ENCODE data around the gene HOXD8.

Gene HOXD8

DNA sequence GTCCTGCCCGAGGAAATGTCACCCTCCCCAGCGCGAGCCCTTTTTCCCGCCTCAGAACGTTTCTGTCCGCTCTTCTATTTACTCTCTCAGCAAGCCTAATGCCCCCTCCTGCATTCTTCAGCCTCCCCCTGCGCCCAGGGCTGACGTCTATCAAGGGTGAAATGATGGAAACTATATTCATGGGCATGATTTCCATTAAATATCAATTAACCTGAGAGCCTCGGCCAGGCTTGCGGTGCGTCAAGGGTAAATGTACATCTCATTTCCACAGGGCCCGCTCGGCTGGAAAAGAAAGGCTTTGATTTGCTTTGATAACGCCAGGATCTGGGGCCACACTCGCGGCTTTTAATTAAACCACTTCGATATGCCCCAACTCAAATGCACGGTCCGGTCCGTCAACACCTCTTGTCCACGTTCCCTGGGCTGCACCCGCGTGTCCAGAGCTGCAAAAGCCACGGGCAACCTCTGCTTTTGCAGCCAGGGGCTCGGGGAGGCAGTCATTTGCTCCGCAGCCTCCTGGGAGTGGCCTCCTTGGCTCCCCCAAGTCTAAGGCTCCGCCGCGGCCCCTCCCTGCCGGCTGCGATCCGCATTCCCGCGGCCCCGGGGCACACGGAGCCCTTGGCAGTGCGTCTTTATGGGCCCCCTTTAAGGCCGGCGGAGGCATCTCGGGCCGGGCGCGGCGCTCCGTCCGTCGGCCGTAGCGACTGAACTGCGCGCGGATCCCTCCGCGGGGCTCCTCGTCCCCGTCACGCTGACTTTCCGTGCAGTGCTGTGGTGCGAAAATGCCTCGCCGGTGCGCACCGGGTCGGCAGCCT lies at the start of gene HOXD8:
TSS of gene HOXD8 (plus strand) at position 724 of the 815 bp plus-strand sequence. CDS start 662 bp downstream, outside the sequence.
- DNase-seq: peak; percentile 45

DNA sequence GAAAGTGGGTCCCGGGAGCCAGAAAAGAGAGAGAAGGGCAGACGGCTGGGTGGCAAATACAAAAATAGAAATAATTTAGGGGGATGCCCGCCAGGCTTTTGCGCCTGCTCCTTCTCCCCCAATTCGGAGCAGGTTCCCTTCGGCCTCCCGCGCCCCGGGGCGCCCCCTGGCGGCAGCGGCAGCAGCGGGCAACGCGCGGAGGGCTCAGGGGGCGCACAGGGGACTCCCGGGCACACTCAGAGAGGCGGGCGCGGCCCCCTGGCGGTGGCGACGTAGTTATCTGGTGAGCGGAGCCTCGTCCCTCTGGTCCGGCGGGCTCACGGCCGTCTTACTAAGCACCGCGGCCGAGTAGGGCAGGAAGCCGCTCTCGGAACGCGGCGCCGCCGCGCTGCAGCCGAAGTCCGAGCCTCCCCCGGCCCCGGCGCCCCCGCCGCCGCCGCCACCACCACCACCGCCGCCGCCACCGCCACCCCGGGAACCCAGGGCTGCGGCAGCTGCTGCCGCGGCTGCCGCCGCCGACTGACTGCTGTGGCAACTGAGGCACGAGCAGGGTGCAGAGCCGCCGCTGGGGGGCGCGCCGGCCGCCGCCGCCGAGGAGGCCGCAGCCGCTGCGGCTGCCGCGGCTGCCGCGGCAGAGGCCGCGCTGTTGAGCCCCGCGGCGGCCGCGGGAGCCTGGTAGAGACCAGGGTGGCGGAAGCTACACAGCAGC lies 49.5 kb upstream of the HOXD8 start:
- DNase-seq: peak; percentile 55

DNA sequence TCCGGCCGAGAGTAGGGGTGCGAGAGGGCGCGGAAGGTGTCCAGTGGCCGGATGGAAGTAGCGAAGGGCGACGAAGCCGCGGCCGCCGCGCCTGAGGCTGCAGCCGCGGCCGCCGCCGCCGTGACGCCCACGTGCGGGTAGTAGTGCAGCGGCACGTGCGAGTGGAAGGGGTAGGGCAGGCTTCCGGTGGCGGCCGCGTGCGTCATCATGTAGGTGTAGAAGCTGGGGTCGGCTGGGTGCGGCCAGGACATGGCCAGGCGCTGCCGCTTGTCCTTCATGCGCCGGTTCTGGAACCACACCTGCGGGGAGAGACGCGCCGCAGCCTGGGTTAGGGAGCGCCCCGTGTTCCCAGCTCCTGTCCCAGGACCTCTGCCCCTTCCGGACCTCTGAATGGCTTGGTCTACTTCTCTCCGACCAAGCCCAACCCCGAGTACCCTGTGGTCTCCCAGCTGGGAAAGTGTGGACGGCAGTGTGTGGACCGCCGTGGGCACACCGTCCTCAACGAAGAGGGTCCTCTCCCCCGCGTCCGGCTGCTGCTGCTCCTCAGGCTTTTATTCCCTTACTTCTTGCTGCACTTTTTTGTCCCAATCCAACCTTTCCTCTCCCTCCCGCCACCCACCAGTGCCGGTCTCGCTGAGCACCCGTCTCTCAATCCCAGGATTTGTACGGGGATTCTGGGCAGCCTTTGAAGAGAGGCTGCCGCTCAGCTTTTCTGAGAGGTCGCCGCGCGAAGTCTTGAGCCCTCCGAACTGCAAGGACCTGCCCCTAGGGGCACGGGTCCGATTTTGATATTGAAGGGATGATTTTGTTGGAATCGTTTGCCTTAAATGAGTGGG lies 48.7 kb upstream of the HOXD8 start:
- DNase-seq: no peak

DNA sequence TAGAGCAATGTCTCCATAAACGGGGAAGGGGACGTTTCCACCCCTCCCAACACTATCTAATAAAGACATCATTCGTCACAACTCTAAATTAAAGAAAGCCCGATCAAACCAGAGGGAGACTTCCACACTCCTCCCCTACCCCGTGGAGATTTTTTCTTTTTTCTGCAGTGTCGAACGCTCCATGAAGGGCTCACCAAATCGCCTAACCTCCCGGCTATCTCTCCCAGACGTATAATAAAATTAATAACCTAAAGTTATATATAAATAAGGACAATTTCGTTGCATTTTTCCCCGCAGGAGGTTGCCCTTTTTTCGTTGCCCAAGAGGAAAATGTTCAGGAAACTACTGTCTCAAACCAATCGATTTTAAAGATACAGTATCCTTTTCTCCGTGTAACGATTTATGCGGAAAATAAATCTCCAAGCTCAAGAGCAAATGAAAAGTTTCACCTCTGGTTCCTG lies 48.1 kb upstream of the HOXD8 start:
- no peak for DNase-seq

DNA sequence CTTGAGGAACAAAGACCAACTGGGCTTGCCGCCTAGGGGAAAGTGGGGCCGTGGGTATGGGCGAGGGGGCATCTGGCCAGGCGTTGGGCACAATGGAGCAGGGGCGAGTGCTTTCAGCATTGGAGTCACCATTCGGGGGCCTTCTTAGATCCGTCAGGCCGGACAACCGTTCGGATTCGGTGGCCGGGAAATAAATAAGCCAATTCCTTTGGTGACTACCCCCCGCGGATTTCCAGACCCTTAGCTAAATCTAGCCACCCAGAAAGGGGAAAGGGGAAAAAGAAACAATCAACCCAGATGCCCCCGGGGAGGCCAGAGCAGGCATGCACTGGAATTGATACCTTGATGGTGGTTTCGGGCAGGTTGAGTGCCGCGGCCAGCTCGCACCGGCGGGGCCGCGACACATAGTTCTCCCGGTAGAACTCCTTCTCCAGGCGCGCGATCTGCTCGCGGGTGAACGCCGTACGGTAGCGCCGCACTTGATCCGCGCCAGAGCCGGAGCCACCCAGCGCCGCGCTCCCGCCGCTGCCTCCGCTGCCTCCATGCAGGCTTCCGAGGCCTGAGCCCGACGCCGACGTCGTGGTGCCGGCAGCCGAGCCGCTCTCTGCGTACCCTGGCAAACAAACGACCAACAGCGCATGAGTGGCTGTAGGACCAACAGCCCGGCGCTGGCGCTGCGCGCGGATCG lies 47.5 kb upstream of the HOXD8 start:
- DNase-seq: no peak

DNA sequence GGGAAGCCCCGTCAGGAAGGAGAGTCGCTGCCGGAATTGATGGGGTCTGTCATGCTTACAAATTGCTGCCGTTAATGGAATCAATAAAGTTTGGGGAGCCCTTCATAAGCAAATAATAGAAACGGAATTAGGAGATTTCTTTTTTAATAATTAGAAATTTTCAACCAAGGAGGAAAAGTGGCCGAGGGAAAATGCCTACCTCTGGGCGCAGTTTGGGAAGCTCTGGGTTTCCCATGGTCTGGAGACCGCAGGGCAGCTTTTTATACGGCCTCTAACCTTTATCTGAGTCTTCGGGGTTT lies 47.0 kb upstream of the HOXD8 start:
- no peak for DNase-seq

DNA sequence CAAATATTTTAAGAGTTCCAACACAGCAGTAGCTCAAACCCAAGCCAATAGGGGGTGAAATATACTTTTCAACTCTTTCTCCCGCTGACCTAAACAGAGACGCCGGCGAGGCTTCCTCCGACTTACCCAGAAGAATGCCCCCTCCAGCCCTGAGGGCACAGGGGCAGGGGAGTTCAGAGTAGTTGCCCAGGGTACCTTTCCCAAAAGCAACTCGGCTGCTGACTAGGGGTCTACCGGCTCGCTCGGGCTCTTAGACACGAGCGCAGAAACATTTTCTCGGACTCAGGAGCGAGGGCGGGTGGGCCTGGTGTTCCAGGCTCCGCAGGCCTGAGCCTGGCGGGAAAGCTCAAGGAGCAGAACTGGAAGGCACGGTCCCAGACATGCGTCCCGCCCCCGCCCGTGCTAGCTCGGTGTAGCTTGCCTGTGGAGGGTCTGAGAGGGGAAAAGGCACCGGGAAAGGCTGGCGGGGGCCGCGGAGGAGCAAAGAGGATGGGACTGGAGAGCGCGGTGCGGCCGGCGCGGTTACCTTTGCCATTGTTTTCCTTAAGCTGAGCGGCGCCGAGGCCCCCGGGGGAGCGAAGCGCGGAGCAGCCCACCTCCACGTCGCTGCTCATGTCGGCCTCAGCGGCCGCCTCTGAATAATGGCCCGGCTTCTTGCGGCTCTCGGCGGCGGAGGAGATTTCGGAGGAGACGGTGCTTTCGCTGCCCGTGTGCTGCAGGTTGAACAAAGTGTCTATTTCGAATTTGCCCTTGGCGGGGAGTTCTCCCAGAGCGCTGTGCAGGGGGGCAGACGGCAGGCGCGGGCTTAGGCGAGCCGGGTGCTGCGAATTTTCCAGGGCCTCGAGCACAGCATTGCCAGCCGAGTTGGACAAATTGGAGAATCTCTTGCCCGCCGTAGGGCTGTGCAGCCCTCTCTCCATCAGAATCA lies 46.4 kb upstream of the HOXD8 start:
- no peak for DNase-seq

DNA sequence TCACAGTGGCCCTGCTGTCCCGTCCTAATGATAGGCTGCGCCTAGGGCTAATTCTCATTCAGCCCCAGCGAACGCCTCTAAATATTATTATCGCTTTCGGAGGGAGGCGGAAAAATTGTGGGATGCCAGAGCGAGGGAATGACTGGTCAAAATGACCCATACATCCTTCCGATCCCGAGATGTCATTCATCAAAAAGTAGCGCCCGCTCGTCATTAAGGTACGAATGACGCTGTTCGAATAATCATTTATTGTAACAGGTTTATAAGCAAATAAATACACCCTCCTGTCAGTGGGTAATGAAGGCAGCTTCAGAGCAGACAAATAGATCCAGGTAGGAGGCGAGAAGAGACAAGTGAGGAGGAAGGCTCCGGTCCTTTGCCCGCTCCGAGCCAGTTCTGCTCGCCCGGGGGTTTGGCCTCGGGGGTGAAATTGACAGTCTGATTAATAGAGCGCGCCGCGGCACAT lies 45.7 kb upstream of the HOXD8 start, which contains the start of gene EVX2:
TSS of gene EVX2 (minus strand) at position 167 of the 466 bp plus-strand sequence. CDS start 186 bp downstream, outside the sequence.
- DNase-seq: no peak

DNA sequence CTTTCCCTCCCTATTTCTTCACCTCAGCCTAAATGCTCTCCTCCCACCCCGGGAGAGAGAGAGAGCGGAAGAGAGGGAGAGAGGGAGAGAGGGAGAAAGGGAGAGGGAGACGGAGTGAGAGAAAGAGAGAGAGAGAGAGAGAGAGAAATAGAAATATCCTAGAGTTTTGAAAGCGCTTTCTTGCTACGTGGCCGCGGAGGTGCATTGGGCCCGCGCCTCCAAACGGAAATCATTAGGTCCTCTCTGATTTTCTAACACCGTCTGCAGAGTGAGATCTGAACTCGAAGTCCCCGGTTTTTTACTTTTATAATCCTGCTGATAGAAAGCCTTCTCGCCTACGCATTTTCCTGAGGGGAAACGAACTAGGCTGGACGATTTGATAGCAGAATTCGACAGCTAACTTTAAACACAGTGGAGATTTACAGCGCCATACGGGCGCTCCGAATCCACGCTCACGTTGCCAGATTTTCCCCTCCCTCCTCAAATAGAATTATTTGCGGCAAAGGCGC lies 44.8 kb upstream of the HOXD8 start:
- DNase-seq: no peak

DNA sequence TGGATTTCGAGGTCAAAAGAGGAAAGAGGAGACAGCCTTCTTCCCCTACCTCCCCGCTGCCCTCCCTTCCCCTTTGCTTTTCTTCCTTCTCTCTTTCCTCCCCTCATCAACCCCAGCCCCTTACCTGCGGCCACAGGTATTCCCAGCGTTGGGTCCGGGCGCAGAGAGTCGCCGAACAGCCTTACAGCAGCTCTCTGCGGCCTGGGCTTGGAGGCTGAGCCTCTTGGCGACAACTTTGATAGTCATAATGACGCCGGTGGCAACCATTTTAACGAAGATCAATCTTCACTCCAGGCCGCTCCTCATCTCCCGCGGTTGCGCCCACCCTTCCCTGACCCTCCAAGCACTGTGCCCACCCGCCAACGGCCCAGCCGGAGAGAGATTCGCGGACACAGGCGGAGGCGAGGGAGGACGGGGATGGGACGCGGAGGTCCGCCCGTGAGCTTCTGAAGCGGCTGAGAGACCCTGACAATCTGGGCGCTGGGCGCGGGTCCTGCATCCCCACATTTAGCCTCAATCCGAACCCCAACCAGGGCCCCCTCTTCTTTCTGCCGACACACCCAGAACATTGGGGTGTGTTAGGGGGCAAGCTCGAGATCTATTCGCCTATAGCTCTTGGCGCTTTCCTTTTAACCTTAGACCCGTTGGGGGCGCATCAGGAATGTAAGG lies 44.3 kb upstream of the HOXD8 start:
- no peak for DNase-seq

DNA sequence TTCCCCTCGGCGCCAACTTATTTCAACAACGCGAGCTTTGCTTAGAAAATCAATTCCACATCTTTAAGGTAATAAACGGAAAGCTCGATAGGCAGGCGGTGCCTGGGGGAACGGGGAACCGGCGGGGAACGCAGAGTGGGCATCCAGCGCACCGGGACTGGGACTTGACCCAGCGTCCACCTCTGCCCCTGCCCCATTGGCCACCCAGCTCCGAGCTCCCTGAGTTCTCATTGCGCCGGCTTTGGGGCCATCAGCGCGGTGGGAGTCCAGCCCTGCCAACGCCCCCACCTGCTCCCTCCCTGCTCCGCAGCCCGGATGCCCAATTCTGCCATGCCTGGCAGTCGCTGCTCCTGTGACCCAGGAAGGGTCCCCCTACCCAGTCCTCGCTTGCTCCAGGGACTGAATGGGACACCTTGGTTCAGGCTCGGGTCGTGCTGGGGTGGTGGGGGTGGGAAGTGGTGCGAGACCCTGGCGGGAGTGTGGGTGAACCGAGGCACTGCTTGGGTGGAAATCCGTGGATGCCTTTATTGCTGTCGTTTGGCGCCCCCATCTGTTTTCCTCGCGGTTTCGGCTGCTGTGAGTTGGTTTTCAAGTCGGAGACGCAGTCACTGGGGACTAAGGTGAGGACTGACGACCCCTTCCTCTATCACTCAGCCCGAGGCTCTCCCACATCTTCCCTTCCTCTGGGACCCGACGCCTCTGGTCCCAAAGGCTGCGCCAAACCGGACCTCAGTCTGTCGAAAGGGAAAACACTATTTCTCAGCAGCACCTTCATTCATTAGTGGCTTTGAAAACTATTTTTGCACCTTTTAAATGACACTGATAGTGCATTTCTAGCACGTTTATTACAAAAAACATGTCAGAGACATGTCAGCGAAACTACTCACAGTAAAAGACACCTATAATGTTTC lies 43.4 kb upstream of the HOXD8 start:
- DNase-seq: no peak

DNA sequence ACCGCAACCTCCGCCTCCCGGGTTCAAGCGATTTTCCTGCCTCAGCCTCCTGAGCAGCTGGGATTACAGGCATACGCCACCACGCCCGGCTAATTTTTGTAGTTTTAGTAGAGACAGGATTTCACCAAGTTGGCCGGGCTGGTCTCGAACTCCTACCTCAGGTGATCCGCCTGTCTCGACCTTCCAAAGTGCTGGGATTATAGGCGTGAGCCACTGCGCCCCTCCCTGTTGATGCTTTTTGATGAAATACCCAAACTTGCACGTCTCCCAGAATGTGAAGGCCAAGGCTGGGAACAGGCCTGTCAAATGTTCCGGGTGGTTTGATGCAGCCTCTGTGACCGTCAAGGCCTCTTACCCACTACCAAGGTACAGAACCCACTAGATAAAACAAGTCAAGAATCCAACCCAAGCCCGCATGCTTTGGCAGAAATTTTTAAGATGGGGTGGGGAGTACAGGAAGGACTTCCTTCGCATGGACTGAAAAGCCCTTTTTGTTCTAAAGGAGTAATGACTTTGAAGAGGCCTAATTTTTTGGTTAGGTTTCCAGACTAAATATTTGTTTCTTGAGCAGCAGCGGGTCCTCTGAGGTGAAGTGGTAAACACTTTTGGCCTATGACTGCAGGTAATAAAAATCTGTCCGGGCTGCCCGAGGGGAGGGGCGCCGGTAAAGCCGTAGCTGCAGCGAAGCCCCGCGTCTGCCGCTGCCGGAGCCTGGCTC lies 42.0 kb upstream of the HOXD8 start:
- DNase-seq: no peak

DNA sequence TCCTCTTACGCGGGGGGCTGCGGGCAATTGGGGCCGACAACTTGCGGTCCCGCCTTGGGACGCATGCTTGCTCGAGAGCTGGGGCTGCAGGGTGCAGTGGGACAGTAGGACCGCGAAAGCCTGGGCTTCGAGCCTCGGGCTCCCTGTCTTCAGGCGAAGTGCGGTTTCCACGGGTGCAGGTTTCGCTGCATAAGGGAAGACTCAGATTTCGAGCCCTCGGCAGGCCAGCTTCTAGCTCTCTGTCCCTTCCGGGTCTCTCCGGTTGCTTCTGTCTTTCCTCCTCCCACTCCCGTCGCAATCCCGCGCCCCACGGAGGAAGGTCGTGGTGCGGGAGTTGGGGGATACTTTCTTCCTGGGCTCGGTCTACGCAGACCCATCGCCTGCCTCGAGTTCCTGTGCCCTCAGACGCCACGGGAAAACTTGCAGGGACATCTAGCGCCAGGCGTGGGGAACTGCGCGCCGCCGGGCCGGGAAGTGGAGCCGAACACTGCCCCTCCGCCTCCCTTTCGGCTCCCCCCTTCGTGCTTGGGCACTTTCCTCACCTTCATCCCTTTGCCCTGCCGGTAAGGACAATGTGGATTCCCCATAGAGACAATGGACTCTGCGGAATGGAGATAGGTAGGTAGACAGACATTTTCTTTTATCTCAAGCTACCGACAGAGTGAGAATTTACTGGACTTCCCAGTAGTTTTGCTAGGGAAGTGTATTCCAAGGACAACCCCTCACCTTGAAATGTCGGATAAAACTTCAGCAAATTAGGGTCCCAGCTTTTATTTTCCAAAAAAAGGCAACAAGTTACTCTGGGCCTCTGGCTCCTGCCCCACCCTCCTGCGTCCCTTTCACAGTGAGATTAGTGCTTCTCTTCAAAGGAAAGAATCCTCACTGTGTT lies 41.2 kb upstream of the HOXD8 start:
- no peak for DNase-seq

DNA sequence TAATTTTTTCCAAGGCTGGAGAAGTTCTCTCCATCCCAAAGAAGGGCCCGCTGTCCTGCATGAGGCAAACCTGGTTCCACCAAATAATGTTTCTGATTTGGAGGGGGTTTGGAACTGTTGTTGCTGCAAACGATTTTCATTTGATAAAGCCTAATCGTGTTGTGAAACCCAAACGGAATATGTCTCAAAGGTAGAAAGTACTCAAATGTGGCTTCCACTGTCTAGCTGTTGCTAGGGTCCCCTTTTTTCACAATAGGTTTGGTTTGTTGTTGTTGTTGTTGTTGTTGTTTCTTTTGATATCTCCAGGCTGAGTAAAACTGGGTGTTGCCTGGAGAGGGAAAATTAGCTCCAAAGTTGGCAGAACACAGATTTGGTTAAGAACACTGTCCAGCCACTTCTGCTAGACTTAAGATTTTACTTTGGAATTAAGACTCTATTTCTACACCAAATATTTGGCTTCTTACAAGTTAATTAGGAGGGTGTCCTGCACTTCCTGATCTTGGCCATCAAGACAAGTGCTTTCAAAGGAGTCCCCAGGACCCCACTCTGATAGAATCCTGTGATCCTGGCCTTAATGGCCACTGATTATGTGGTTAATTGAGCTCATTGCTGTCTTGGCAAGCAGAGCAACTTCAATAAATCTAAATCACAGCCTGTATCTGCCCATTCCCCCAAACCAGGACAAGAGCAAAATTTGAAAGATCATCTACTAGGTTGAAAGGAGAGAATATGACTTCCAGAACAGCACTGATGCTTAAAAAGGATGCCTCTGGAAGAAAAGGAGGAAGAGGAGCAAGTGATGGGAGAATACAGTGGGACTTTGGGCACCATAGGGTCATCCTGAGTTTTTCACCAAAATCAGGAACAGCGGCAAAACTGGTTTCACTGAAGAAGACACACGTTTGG lies 40.3 kb upstream of the HOXD8 start:
- no peak for DNase-seq

DNA sequence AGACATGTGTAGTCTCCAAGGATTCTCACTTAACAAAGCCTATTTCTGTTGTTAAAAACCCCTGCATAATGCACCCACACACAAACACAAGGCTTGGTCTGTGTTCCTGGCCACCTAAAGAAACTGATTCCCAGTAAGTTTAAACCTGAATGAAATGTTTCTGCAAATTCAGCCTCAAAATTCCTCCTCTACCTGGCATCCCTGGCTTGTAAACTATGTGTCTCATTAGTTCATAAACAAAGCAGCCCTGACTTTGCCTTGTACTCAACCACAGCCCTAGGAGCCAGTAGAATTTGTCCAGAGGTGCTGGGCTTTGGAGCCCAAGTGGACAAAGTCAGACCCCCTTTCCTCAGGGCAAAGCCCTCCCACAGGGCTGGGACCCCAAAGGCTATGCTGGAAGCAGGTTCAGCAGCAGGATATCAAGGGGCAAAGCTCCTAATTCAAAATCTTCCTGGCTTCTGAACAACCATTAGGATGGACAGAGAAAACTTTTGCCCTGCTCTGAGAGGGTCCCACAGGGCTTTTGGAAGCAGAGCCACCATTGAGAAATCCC lies 39.6 kb upstream of the HOXD8 start:
- no peak for DNase-seq

DNA sequence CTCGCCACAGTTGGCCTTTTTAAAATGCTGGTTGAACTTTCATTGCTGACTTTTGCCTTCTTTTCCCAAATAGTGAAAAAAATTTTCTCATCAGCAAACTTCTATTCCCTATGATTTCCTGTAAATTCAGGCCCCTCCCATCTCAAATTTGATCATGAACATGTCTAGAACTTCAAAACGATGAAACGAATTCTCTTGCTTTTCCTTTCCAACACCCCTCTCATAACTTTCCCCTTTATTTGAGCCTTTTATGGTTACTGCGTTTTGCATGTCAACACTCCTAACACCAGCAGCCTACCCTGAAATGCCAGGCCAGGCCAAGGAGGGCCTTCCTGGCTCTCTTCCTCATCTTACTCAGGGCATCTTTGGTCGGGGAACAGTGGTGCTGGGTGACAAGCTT lies 38.6 kb upstream of the HOXD8 start:
- DNase-seq: no peak
